GM19395 (cell line): ENCODE data around the gene TUBGCP3.

Source experiments
- ATAC-seq: cut with Tn5 transposase; IDR thresholded peaks from one replicate; pipeline ENCODE4 v1.9.1; 2021; ENCODE audit warnings: mild to moderate bottlenecking, moderate library complexity; ENCODE audit not compliant: unreplicated experiment

Gene TUBGCP3

DNA sequence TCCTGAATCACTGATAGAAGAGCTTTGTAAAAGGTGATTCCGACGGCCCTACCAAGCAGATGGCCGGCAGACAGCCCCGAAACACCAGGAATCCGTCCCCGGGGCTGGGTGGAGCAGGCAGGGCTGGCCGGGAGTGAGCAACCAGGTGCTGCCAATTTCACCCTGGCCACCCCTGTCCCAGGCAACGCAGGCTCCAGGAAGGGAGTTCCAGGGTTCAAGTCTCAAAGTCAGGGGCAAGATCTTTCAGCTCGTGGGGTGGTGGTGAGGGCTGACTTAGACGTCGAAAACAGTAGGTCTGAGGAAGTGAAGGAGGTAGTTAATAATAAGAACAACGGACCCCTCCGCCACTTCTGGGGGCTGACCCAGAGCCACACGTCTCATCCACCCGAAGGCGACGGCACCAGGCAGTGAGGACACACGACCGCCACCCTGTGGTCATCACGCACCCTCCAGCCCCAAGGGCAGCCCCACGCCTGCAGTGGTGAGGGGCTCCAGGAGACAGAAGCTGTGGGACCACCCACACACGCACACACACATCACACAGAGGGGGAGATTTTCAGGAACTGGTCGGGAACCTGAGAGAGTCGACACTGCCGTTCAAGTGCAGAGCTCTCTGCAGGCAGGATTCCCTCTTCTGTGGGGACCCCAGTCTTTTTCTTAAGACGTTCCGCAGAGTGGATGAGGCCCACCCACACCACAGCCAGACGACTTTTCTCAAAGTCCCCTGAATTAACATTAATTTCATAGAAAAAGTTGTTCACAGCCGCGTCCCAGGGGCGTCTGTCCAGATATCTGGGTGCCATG is 144.6 kb downstream of the TUBGCP3 start:
- no peak for ATAC-seq

DNA sequence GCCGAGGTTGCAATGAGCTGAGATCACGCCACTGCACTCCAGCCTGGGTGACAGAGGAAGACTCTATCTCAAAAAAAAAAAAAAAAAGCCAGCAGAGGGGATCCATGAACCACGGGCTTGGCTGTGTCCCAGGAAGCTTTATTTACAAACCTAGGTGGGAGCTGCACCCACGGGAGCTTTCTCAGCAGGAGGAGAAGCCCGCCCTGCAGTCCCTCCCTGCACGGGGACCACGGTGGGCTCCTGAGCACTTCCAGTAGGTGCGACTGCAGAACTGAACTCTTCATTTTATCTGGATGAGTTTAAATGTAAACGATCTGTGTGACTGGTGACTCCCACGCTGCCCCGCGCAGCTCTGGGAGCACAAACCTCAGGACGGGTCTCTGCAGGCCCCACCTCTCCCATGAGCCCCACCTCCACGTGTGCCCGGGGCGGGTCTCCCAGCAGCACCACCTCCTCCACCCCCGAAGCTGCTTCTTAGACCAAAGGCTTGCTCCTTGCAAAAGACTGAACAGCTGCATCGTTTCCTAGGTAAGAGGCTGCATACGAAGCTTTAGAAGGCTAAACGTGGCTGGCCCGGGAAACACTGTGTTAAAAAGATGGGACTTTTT is 145.4 kb downstream of the TUBGCP3 start:
- ATAC-seq = no peak

DNA sequence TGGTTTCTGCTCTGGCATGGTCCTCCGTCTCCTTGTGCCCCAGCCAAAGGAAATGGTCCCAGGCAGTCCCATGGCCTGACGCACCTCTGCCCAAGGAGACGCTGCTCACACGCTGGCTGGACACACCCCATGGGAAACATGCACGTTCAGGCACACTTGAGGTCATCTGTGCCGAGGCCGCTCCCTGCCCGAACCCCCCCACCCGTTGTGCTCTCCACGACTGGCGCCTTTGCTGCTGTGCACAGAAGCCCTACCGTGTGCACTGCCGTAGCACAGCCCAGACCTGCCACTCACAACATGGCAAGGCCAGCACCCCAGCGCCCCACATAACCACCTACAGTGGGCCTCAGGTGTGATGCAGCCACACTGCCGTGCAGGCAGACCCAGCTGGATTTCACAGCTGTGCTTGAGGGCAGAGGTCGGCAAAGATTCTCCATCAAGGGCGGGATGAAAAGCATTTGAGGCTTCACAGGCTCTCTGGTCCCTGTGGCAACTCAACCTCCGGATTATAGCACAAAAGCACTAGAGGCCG is 146.1 kb downstream of the TUBGCP3 start:
- ATAC-seq = no peak

DNA sequence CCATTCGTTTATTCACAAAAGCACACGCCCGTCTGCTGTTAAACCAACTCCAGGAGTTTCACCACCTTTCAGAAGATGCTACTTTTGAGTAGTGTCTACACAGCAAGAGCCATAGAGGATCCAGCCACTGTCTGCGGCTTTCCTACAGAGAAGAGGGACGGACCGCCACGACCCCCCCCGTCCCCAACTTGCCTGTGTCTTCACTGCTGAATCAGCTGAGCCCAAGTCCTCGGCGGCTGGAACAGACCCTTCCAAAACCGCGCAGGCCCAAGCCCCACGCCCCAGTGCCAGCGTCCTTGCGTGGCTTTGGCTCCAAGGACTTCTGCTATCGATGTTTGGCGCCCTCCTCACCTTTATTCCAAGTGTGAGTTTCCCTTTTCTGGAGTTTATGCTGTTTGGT is 146.7 kb downstream of the TUBGCP3 start:
- no peak for ATAC-seq

DNA sequence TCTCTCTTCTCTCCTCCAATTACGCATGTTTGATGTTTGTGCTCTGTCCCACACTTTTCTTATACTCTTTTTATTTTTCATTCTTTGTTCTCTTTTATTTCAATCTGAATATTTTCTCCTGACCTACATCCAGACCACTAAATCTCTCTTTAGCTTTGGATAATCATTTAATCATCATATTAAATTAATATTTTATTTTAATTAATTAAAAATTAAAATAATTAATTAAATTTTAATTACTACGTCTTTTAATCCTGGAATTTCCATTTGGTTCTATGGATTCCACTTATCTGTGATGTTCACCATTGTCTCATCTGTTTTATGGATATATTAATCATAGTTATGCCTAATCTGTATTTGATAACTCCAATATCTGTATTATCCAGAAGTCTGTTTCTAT is 149.4 kb downstream of the TUBGCP3 start:
- no peak for ATAC-seq

- no peak for ATAC-seq
Observed at GRCh38 chr13:112438094-112438493, 149.9 kb downstream of the TUBGCP3 start.

DNA sequence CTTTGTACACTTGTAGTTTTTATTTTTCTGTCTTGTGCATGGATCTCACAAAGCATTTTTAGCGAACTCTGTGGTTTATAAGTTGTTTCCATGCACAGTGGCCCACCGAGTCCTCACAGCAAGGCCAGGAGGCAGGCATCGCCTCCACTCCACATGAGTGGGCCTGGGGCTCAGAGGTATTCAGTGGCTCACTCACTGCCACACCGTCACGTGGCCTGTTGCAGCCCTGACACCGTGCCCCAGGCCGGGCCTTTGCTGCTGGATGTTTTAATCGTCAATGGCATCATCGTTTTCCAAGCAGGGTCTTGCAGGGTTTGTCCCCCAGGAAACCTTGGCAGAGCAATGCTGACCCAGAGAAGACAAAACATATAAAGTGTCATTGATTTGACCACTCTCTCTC is 152.0 kb downstream of the TUBGCP3 start:
- no peak for ATAC-seq
